Esophagus squamous epithelium (tissue), 4 donors: ENCODE results near the gene COL8A1.

Source experiments
- POLR2A ChIP-seq, 4 donors: fragments of 450-650 bp; IDR thresholded peaks; one replicate each; pipeline ENCODE4 v1.6.1; 2017; ENCODE audit warnings: antibody characterized with exemption in 4 of 4, mild to moderate bottlenecking in 4 of 4, moderate library complexity in 3 of 4
- TF ChIP-seq, protein P1 (sequence below), 6 experiments: fragments of 450-650 bp in 4 of 6; fragments of 200-600 bp in 2 of 6; sonication (generic) in 2 of 6; IDR thresholded peaks; one replicate each; pipeline ENCODE4 v1.5.1; 2016 to 2019; ENCODE audit warnings: antibody characterized with exemption in 6 of 6, mild to moderate bottlenecking in 4 of 6, moderate library complexity in 4 of 6

DNA sequence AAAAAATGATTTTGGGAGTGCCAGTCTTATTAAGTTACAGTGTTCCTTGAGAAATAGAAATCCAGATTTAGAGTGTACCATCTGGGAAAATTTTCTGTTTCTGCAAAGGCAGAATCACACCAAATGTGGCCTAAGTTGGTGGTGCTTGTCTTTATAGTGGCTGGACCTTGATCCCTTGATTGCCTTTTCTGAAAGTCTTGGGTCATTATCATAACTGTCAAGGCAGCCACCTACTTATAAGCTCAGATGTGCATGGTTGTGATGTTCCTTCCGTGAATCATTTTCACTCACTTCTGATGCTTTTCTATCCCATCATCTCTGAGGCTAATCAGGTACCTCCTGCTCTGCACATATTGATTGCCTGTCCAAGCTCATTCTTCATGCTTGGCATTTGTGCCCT is 199.3 kb downstream of the COL8A1 start:
- TF ChIP-seq, protein P1, sequence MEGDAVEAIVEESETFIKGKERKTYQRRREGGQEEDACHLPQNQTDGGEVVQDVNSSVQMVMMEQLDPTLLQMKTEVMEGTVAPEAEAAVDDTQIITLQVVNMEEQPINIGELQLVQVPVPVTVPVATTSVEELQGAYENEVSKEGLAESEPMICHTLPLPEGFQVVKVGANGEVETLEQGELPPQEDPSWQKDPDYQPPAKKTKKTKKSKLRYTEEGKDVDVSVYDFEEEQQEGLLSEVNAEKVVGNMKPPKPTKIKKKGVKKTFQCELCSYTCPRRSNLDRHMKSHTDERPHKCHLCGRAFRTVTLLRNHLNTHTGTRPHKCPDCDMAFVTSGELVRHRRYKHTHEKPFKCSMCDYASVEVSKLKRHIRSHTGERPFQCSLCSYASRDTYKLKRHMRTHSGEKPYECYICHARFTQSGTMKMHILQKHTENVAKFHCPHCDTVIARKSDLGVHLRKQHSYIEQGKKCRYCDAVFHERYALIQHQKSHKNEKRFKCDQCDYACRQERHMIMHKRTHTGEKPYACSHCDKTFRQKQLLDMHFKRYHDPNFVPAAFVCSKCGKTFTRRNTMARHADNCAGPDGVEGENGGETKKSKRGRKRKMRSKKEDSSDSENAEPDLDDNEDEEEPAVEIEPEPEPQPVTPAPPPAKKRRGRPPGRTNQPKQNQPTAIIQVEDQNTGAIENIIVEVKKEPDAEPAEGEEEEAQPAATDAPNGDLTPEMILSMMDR (IDR thresholded peaks at IDR 0.05), result no peak
- no peak for TF ChIP-seq POLR2A (IDR thresholded peaks at IDR 0.05)
